CD14-positive monocyte (primary cell): ENCODE measurements around the gene MEAF6. TPM values are rescaled to one million over a fixed set of nuclear protein-coding genes. Genes with fewer than 3 reads are reported as not detected.

Experiments
- DNase-seq, 3 donors: peaks; one replicate each; pipeline ENCODE4 v3.0.0-alpha.2; 2011 to 2022
- H2AFZ ChIP-seq: 2 replicates; pipeline ENCODE4 v1.6.0; 2012; ENCODE audit warnings: mild to moderate bottlenecking, low read depth, low read length, inconsistent platforms; ENCODE audit not compliant: insufficient read depth, poor library complexity, severe bottlenecking
- H3K27ac ChIP-seq, 2 donors: 1 replicate in 1 of 2; 2 replicates in 1 of 2; pipeline ENCODE4 v1.5.1; 2012 to 2013; ENCODE audit warnings: low read length in 2 of 2, control low read depth in 1 of 2, inconsistent platforms in 1 of 2, low read depth in 1 of 2, mild to moderate bottlenecking in 1 of 2
- H3K27me3 ChIP-seq, 2 donors: one replicate each; pipeline versions ENCODE4 v1.6.0 to v1.6.1; 2011 to 2013; ENCODE audit warnings: low read length in 2 of 2; ENCODE audit not compliant: control insufficient read depth in 2 of 2, insufficient read depth in 2 of 2
- H3K36me3 ChIP-seq, 2 donors: replicated peaks in 1 of 2; 1 replicate in 1 of 2; 2 replicates in 1 of 2; pipeline versions ENCODE4 v1.5.1 to v1.6.1; 2012 to 2013; ENCODE audit warnings: low read length in 2 of 2, control low read depth in 1 of 2, inconsistent platforms in 1 of 2, mild to moderate bottlenecking in 1 of 2; ENCODE audit not compliant: insufficient read depth in 2 of 2, control insufficient read depth in 1 of 2
- H3K4me1 ChIP-seq, 2 donors: 1 replicate in 1 of 2; 2 replicates in 1 of 2; pipeline versions ENCODE4 v1.5.1 to v1.6.1; 2012 to 2013; ENCODE audit warnings: low read length in 2 of 2, control low read depth in 1 of 2, inconsistent platforms in 1 of 2, mild to moderate bottlenecking in 1 of 2, moderate library complexity in 1 of 2; ENCODE audit not compliant: insufficient read depth in 2 of 2, control insufficient read depth in 1 of 2
- H3K4me2 ChIP-seq: replicated peaks from 2 replicates; pipeline ENCODE3; 2012; ENCODE audit warnings: low read length, moderate library complexity, mild to moderate bottlenecking; ENCODE audit not compliant: poor library complexity, severe bottlenecking; ENCODE audit errors: extremely low read depth
- H3K4me3 ChIP-seq, 3 experiments: fragments of 200-600 bp in 1 of 3; sonication (generic) in 1 of 3; replicated peaks in 1 of 3; 1 replicate in 2 of 3; 2 replicates in 1 of 3; pipeline ENCODE4 v1.5.1; 2011 to 2013; ENCODE audit warnings: low read length in 3 of 3, mild to moderate bottlenecking in 3 of 3, control low read depth in 2 of 3, low read depth in 2 of 3, inconsistent platforms in 1 of 3, moderate library complexity in 1 of 3
- H3K79me2 ChIP-seq: 2 replicates; pipeline ENCODE4 v1.6.0; 2012; ENCODE audit warnings: mild to moderate bottlenecking, control low read depth, inconsistent platforms, low read length, moderate library complexity; ENCODE audit not compliant: insufficient read depth
- H3K9ac ChIP-seq: 2 replicates; pipeline ENCODE4 v1.6.0; 2017; ENCODE audit warnings: low read length, mild to moderate bottlenecking; ENCODE audit not compliant: insufficient read depth, poor library complexity, severe bottlenecking
- H3K9me3 ChIP-seq, 2 donors: replicated peaks in 1 of 2; 1 replicate in 1 of 2; 2 replicates in 1 of 2; pipeline versions ENCODE4 v1.5.1 to v1.6.1; 2012 to 2013; ENCODE audit warnings: low read length in 2 of 2, control low read depth in 1 of 2; ENCODE audit not compliant: control insufficient read depth in 1 of 2, insufficient read depth in 1 of 2
- H4K20me1 ChIP-seq: 2 replicates; pipeline ENCODE4 v1.6.0; 2012; ENCODE audit warnings: mild to moderate bottlenecking, low read length, control low read depth, moderate library complexity; ENCODE audit not compliant: insufficient read depth
- H3K27ac Mint-ChIP-seq, 7 donors: one replicate each; pipeline ENCODE4 v1.8.0; 2020; ENCODE audit warnings: mild to moderate bottlenecking in 7 of 7, mixed read lengths in 7 of 7, moderate library complexity in 6 of 7, inconsistent platforms in 2 of 7
- H3K27me3 Mint-ChIP-seq, 3 donors: one replicate each; pipeline ENCODE4 v1.8.0; 2021 to 2022; ENCODE audit warnings: low read depth in 3 of 3, mild to moderate bottlenecking in 3 of 3, mixed read lengths in 3 of 3, moderate library complexity in 3 of 3, inconsistent platforms in 1 of 3
- H3K36me3 Mint-ChIP-seq, 2 donors: one replicate each; pipeline ENCODE4 v1.8.0; 2020; ENCODE audit warnings: mixed read lengths in 2 of 2, inconsistent platforms in 1 of 2, mild to moderate bottlenecking in 1 of 2
- H3K4me1 Mint-ChIP-seq: one replicate; pipeline ENCODE4 v1.8.0; 2020; ENCODE audit warnings: mild to moderate bottlenecking, mixed read lengths
- H3K4me3 Mint-ChIP-seq, 2 donors: one replicate each; pipeline ENCODE4 v1.8.0; 2020; ENCODE audit warnings: mild to moderate bottlenecking in 2 of 2, mixed read lengths in 2 of 2, moderate library complexity in 1 of 2
- H3K9me3 Mint-ChIP-seq, 7 donors: one replicate each; pipeline ENCODE4 v1.8.0; 2020 to 2022; ENCODE audit warnings: mixed read lengths in 7 of 7, mild to moderate bottlenecking in 6 of 7, moderate library complexity in 6 of 7, inconsistent platforms in 2 of 7
- WGBS: methylation state at CpG from one replicate; pipeline ENCODE4 v1.1.5; 2013; ENCODE audit warnings: missing lambda C conversion rate; ENCODE audit not compliant: insufficient coverage; 5-methylcytosine and 5-hydroxymethylcytosine counted together
- intact Hi-C, 2 donors: fragments of 100-400 bp; cut with micrococcal nuclease; formaldehyde crosslinking; loops; one replicate each; pipeline versions ENCODE4 v1.15.0 to v1.15.1; 2023
- polyA plus RNA-seq, 3 donors: library from polyadenylated mRNA; depleted of rRNA in 1 of 3; unstranded in 2 of 3; stranded (reverse) in 1 of 3; fragments of 300-500 nt in 2 of 3; fragments of >200 nt in 1 of 3; fragmentation: Illumina TruSeq in 2 of 3; gene quantifications; 1 replicate in 2 of 3; 2 replicates in 1 of 3; pipeline ENCODE4 v1.2.3, GENCODE V29; 2012 to 2021
- TF ChIP-seq, protein P1 (sequence below): fragments of 200-600 bp; IDR thresholded peaks from one replicate; pipeline ENCODE4 v1.8.0; 2022; ENCODE audit warnings: antibody characterized with exemption, mild to moderate bottlenecking

The MEAF6 gene
- polyA plus RNA-seq, 3 donors = 56.7 to 99.8 (median 79.2) TPM

DNA sequence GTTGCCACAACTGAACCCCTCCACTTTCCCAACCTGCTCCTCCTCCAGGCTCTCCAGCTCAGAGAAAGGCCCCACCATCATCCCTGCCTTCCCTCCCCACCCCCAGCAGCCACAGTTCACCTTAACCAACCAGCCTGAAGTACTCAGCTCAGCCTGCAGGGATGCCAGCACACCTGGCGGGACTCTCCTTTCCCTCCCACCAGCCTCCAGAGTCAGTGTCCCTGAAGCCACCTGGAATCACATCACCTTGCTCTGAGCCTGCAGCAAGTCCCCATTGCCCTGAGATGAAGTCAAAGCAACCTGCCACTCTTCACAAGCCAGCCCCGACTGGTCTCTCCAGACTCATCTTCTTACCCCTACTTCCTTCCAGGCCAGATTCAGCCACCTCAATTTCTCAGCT, 66.4 kb downstream of the MEAF6 start:
- Histone ChIP-seq H4K20me1 (no peaks in the 10 kb centered on the region), H3K4me2 (no peak overlapping the region), H3K4me3 (no peak overlapping the region), H3K9me3 (no peaks in the 10 kb centered on the region), H3K4me1 (peaks cover 11 to 23% of the 10 kb centered on the region in 2 donors), H3K27me3 (peaks cover 0 to 4% of the 10 kb centered on the region in 2 donors), H3K27ac (no peak overlapping the region), H3K9ac (no peak overlapping the region), H3K36me3 (no peaks in the 10 kb centered on the region), H3K79me2 (no peaks in the 10 kb centered on the region), H2AFZ (no peak overlapping the region)
- Mint-ChIP-seq H3K27ac (peak overlapping the region in 3 of 7 donors; percentile 7 to 75 (median 60)), H3K9me3 (no peaks in the 10 kb centered on the region), H3K4me1 (peaks cover 13% of the 10 kb centered on the region), H3K27me3 (peaks cover 5 to 8% (median 7%) of the 10 kb centered on the region in 3 donors), H3K4me3 (no peak overlapping the region), H3K36me3 (no peaks in the 10 kb centered on the region)
- TF ChIP-seq, protein P1, sequence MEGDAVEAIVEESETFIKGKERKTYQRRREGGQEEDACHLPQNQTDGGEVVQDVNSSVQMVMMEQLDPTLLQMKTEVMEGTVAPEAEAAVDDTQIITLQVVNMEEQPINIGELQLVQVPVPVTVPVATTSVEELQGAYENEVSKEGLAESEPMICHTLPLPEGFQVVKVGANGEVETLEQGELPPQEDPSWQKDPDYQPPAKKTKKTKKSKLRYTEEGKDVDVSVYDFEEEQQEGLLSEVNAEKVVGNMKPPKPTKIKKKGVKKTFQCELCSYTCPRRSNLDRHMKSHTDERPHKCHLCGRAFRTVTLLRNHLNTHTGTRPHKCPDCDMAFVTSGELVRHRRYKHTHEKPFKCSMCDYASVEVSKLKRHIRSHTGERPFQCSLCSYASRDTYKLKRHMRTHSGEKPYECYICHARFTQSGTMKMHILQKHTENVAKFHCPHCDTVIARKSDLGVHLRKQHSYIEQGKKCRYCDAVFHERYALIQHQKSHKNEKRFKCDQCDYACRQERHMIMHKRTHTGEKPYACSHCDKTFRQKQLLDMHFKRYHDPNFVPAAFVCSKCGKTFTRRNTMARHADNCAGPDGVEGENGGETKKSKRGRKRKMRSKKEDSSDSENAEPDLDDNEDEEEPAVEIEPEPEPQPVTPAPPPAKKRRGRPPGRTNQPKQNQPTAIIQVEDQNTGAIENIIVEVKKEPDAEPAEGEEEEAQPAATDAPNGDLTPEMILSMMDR = no peak
- DNase-seq = no peak
- 71% methylated on average over 2 of the region's 2 CpGs for WGBS
- intact Hi-C loops = no loop called here

DNA sequence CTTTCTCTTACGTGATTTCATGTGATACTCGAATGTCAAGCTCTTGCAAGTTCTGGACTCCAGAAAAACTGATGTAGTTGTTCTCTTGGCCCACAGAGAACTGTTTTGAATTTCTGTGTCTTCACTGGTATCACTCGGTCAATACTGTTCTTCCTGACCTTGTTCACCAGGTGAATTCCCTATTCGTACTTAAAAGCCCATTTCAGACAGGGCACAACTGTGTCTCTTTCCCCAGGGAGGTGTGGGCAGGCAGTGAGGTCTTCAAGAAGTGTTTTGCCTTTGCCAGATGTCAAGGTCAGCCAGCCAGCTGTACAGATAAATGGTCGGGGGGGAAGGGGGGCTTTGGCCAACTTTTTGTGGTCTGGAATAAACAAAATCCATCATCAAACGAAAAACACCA, 67.7 kb downstream of the MEAF6 start:
- Histone ChIP-seq H4K20me1 (no peaks in the 10 kb centered on the region), H3K79me2 (no peaks in the 10 kb centered on the region), H3K27me3 (peaks cover 0 to 6% of the 10 kb centered on the region in 2 donors), H3K4me3 (no peak overlapping the region), H3K36me3 (no peaks in the 10 kb centered on the region), H3K4me2 (no peak overlapping the region), H3K27ac (no peak overlapping the region), H3K9ac (no peak overlapping the region), H3K4me1 (peaks cover 11 to 23% of the 10 kb centered on the region in 2 donors), H3K9me3 (no peaks in the 10 kb centered on the region), H2AFZ (no peak overlapping the region)
- no peak for DNase-seq
- Mint-ChIP-seq H3K27me3 (peaks cover 11 to 17% (median 15%) of the 10 kb centered on the region in 3 donors), H3K9me3 (peaks cover 0 to 3% (median 0%) of the 10 kb centered on the region in 7 donors), H3K4me1 (peaks cover 13% of the 10 kb centered on the region), H3K27ac (peak overlapping the region in 1 of 7 donors; percentile 31), H3K36me3 (no peaks in the 10 kb centered on the region), H3K4me3 (no peak overlapping the region)
- 94% methylated on average over 2 of the region's 6 CpGs for WGBS
- TF ChIP-seq, protein P1 = no peak
- intact Hi-C loops = no loop called here
